ENCODE measurements around the gene ANO4. TPM values are rescaled to one million over a fixed set of nuclear protein-coding genes. Genes with fewer than 3 reads are reported as not detected.

The ANO4 gene
- total and polyA plus RNA-seq, 2 of the 8 experiments (the other 6 are each of a cell fraction or from before 2014, with no cell fraction given) = 1.1 to 3.4 TPM

- Histone ChIP-seq H4K20me1 (replicated peaks in 1 of 2; ENCODE audit: control insufficient read depth in 1 of 2, insufficient read depth in 2 of 2, low read length in 2 of 2) (no peaks in the 10 kb centered on the region), H3K9me3 (ENCODE audit: insufficient read depth in 2 of 2, low read depth in 1 of 2, low read length in 1 of 2) (peaks cover 6 to 8% of the 10 kb centered on the region in 2 experiments; a peak in 2 of 4 replicates), H4K5ac (ENCODE audit: insufficient read length, low read depth, low read length) (no peak overlapping the region), H3K27ac (ENCODE audit: low read depth, low read length) (no peak overlapping the region), H2BK12ac (ENCODE audit: low read depth, low read length) (no peak overlapping the region), H2BK5ac (ENCODE audit: low read depth, low read length) (no peak overlapping the region), H3K18ac (ENCODE audit: extremely low read depth, low read length) (no peak overlapping the region), H3K56ac (replicated peaks; ENCODE audit: insufficient read length, low read depth, low read length) (no peak overlapping the region), H3K4ac (replicated peaks; ENCODE audit: insufficient read length, low read depth, low read length) (no peak overlapping the region), H4K8ac (ENCODE audit: extremely low read depth, insufficient read depth, low read length) (no peak overlapping the region), H3K4me2 (ENCODE audit: insufficient read depth in 1 of 2, low read depth in 2 of 2, low read length in 2 of 2) (no peak overlapping the region), H3K27me3 (replicated peaks in 1 of 4; ENCODE audit: control insufficient read depth in 3 of 4, extremely low read depth in 1 of 4, insufficient read depth in 3 of 4, low read length in 3 of 4) (no peaks in the 10 kb centered on the region), H4K91ac (replicated peaks; ENCODE audit: insufficient read length, low read length) (no peak overlapping the region), H2AK5ac (ENCODE audit: low read depth, low read length) (no peak overlapping the region), H3K14ac (ENCODE audit: insufficient read length) (no peak overlapping the region), H2BK20ac (ENCODE audit: low read length) (no peak overlapping the region), H3K9ac (replicated peaks in 1 of 4; ENCODE audit: extremely low read depth in 1 of 4, low read depth in 3 of 4, low read length in 3 of 4) (no peak overlapping the region), H3K79me1 (ENCODE audit: low read depth, low read length) (no peaks in the 10 kb centered on the region; the same call in 1 of the 2 replicates), H3K23ac (ENCODE audit: insufficient read length) (no peak overlapping the region), H3K79me2 (ENCODE audit: control insufficient read depth in 1 of 2, insufficient read depth in 2 of 2, low read length in 2 of 2) (no peaks in the 10 kb centered on the region), H2AFZ (ENCODE audit: low read length) (no peak overlapping the region), H3K23me2 (ENCODE audit: low read depth, low read length) (no peaks in the 10 kb centered on the region), H2BK15ac (ENCODE audit: low read length) (no peak overlapping the region), H3K4me1 (replicated peaks in 1 of 4; ENCODE audit: control insufficient read depth in 3 of 4, insufficient read depth in 4 of 4, low read length in 3 of 4) (no peaks in the 10 kb centered on the region), H3K36me3 (ENCODE audit: control insufficient read depth in 2 of 4, insufficient read depth in 4 of 4, low read length in 3 of 4) (no peaks in the 10 kb centered on the region), H3K4me3 (ENCODE audit: extremely low read depth in 1 of 4, insufficient read depth in 2 of 4, low read depth in 3 of 4, low read length in 4 of 4) (no peak overlapping the region), H2BK120ac (replicated peaks; ENCODE audit: low read depth, low read length) (no peak overlapping the region)
- DNase-seq (ENCODE audit: low read depth in 1 of 2, low spot score in 2 of 2) (no peak), FAIRE-seq (no peak)
- WGBS, 2 experiments (ENCODE audit: extremely low coverage in 1 of 2, insufficient coverage in 1 of 2, insufficient read length in 1 of 2, insufficient replicate concordance in 2 of 2, low coverage in 1 of 2, low lambda C conversion rate in 2 of 2, missing lambda C conversion rate in 1 of 2) = 95% methylated on average over 2 of the region's 2 CpGs; no CpG with 5 or more reads in 1 of the 2 experiments
- POLR2A ChIA-PET (ENCODE audit: partially characterized antibody) = interaction anchor here (1.3 kb wide), 1 partner anchor 35 kb away, joined by 3 read pairs; no protein-coding TSS in a partner anchor
- CTCF ChIA-PET (ENCODE audit: partially characterized antibody) = interaction anchor here (1.2 to 2.1 kb wide), 3 partner anchors 11 to 209 kb away, joined by 3 to 7 read pairs (median 4); no protein-coding TSS in a partner anchor
- TF ChIP-seq POU5F1 (IDR thresholded peaks at IDR 0.05; ENCODE audit: low read depth, low read length) (no peak), SP2 (IDR thresholded peaks at IDR 0.05; ENCODE audit: low read length) (no peak), CHD2 (IDR thresholded peaks at IDR 0.05; ENCODE audit: low read length) (no peak), HDAC6 (IDR thresholded peaks at IDR 0.05; ENCODE audit: low read depth, low read length) (no peak), JUND (IDR thresholded peaks at IDR 0.05; ENCODE audit: low read length) (no peak), CEBPB (IDR thresholded peaks at IDR 0.05; ENCODE audit: low read depth, low read length) (no peak), BCL11A (IDR thresholded peaks at IDR 0.05; ENCODE audit: low read depth in 2 of 2, low read length in 2 of 2) (no peak), NRF1 (IDR thresholded peaks at IDR 0.05; ENCODE audit: low read depth, low read length) (no peak), SUZ12 (IDR thresholded peaks at IDR 0.05; ENCODE audit: low read length) (no peak), GABPA (IDR thresholded peaks at IDR 0.05; ENCODE audit: borderline replicate concordance, insufficient read depth, low read length) (no peak), CBX5 (IDR thresholded peaks at IDR 0.05; ENCODE audit: low read depth, low read length) (no peak), RNF2 (IDR thresholded peaks at IDR 0.05; ENCODE audit: borderline replicate concordance, low read depth, low read length, missing control alignments, poor library complexity, severe bottlenecking) (no peak), RFX5 (IDR thresholded peaks at IDR 0.05; ENCODE audit: borderline replicate concordance, low read depth, low read length) (no peak)
- TF ChIP-seq, protein P1, sequence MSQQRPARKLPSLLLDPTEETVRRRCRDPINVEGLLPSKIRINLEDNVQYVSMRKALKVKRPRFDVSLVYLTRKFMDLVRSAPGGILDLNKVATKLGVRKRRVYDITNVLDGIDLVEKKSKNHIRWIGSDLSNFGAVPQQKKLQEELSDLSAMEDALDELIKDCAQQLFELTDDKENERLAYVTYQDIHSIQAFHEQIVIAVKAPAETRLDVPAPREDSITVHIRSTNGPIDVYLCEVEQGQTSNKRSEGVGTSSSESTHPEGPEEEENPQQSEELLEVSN (IDR thresholded peaks at IDR 0.05) = no peak
Observed at GRCh38 chr12:100752841-100753240, 41.7 kb upstream of the ANO4 start.
